GM21528 (cell line): ENCODE measurements around the gene TMEM45B.
"Not testable (repeated sequence)": the region's sequence is repeated elsewhere in the genome, so short reads cannot be mapped to it uniquely, and the experiment has no call there.

ENCODE experiments used
- ATAC-seq: cut with Tn5 transposase; IDR thresholded peaks from one replicate; pipeline ENCODE4 v1.9.1; 2021; ENCODE audit warnings: mild to moderate bottlenecking, moderate library complexity; ENCODE audit not compliant: unreplicated experiment, low FRiP score

The TMEM45B gene

GRCh38 chr11:129849447-129850130 lies 33.9 kb downstream of the TMEM45B start:
- ATAC-seq: no peak

DNA sequence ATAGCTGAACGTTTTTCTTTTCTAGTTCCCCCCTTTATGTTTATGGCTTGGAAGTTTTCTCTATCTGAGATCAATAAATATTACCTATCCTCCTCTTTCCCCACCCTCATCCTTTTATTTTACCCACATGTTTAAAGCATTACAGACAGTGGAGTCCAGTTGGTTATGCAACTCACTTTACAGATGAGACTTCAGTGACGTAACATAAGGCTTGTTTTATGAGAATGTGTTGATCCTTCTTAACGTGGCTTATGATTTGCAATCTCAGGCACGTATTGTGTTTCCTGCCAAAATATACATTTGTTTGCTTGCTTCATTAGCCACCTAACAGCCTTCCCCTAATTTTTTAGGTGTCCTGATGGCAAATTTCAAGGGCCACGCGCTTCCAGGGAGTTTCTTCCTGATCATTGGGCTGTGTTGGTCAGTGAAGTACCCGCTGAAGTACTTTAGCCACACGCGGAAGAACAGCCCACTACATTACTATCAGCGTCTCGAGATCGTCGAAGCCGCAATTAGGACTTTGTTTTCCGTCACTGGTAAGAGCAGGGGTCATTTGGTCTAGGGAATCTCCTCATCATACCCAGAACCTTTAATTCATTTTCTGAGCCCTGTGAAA lies 36.6 kb downstream of the TMEM45B start:
- ATAC-seq: no peak

DNA sequence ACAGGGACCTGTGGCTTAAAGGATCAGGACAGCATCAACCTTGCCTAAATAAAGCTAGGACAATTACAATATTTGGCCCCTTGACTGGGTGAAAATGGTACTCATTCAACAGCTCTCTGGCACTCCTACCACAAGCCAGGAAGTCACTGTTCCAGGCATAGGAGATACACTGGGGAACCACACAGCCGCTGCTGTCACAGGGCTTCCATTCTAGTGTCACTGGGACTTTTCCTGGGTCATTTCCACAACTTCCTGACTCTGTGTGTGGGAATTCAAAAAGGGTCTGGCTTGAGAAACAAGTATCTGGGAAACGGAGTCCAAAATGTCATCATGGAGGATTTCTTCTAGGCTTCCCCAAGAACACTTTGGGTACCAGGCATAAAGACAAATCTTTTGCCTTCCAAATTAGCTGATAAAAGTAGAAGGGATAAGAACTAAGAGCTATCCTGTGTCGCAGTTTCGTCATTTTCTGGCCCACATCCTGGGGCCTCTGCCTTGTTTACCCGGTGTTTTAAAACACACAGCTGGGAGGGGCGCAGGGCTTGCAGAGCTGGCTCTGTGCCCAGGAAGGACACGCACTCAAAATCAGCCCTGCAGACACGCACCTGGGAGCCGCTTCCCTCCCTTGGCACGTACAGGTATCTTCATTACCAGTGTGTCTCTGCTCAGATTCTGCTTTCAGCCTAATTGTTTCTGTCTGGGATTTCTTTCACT lies 38.0 kb downstream of the TMEM45B start:
- no peak for ATAC-seq

DNA sequence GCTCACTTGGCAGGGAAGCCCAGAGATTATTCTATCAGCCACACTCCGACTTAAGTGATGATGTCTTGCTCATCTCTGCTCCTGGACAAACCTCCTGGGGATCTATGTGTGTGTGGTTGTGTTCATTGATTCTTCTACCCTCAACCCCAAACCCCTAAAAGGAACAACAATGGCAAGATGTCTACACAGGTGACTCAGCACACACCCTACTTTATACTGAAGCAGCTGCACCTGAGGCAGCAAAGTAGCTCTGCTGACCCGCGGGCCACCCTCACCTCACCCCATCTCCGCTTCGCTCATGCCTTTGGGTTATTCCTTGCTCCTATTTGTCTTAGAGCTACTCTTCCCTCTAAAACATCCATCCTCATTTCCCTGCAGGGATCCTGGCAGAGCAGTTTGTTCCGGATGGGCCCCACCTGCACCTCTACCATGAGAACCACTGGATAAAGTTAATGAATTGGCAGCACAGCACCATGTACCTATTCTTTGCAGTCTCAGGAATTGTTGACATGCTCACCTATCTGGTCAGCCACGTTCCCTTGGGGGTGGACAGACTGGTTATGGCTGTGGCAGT lies 38.7 kb downstream of the TMEM45B start:
- no peak for ATAC-seq

- ATAC-seq: no peak
These were observed 39.4 kb downstream of the TMEM45B start for GRCh38 chr11:129855086-129855485.

DNA sequence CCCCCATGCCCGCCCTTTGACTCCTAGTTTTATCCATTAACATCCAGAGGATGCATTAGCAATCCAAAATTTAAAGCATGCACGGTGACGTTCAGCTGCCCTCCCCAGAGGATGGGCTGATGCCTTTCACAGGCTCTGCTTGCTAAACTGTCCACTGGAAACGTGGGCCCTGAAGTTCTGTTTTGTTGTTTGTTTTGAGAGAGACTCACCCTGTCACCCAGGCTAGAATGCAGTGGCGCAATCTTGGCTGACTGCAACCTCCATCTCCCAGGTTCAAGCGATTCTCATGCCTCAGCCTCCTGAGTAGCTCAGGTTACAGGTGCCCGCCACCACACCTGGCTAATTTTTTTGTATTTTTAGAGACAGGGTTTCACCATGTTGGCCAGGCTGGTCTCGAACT lies 40.4 kb downstream of the TMEM45B start:
- no peak for ATAC-seq

- no peak for ATAC-seq
These were observed 46.3 kb downstream of the TMEM45B start for GRCh38 chr11:129861702-129862522.

GRCh38 chr11:129864811-129865210 lies 49.2 kb downstream of the TMEM45B start:
- no peak for ATAC-seq

DNA sequence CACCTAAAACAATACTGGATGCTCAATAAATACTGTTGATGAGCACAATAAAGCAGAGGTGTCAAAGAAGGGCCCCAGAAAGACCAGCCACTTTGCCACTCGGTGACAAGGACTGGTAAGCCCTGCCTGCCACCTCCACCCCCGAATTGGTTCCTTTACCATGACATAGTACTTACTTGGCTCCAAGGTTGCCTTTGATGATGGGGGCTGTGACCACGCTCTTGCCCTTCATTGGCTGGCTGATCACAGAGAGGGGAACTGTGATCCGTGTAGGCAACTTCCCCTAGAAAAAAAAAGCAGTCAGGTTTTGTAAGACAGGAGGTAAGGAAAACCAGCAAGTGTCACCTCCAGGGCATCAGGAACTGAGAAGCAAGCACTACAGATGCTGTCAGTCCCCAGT lies 50.1 kb downstream of the TMEM45B start:
- ATAC-seq: no peak

DNA sequence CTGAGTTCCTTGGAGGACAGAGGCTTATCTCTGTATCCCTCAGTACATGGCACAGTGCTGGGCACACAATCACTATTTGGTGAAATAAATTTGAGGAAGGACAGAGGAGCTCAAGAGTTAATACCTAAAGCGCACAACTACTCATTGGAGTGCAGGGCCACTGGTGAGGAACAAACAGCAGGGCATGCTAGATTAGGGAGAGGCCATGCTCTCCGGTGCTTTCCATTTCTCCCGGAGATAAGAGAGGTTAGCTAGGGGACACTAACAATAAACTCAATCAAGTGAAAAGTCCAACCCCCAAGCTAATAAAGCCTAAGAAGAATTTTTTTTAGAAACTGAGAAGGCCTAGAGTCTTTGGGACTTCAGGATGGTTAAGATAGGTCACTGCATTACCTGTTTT lies 50.7 kb downstream of the TMEM45B start:
- no peak for ATAC-seq

DNA sequence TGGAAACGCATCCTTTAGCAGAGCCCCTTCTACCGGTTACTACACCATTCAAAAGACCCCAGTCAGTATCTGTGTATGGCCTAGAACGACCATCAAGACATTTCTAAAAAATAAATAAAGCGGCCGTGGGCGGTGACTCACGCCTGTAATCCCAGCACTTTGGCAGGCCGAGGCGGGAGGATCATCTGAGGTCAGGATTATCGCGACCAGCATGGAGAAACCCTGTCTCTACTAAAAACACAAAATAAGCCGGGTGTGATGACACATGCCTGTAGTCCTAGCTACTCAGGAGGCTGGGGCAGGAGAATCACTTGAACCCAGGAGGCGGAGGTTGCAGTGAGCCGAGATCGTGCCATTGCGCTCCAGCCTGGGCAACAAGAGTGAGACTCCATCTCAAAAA lies 53.0 kb downstream of the TMEM45B start:
- not testable (repeated sequence) for ATAC-seq

GRCh38 chr11:129871914-129872313 lies 56.3 kb downstream of the TMEM45B start:
- no peak for ATAC-seq

DNA sequence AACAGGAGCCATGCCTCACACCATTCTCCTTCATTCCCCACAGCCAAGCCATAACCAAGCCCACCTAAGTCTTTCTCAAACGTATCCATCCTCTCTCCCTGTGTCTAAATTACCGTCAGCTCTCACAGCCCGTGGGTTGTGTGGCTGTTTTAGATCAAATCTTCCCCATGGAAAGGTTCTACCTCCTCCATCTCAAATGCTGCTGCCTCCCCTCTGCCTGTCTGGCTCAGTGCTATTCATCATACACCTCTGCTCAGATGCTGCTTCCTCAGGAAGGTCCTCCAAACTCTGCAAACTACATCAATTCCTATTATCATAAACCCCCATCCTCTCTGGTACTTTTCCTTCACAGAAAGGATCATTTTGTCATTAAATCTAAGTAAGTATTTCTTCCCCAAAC lies 64.7 kb downstream of the TMEM45B start:
- ATAC-seq: no peak

DNA sequence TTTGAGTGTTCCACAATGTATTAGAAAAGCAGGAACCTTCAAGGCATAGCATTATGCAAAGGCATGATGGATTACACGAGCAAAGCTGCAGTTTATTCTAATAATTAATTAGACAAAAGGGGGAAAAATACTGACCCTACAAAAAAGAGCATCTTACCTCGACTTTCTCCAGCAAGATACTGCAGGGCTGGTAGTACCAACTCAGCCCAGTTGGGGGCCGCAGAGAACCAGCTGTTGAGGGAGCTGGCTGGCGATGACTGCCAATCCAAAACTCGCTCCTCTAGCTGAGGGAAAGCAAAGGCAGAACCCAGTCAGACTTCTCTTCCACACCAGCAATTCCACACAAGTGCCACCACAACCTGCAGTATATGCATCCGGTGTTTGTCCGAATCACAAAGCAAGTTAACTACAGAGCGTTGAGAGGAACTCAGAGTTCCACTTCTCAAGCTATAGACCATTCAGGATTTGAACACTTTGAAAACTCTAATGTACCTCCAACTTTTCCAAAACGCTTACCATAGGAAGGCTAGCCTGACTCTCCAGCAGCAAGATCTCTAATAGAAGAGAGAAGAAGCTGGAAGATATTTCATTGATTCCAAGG lies 66.0 kb downstream of the TMEM45B start:
- no peak for ATAC-seq

DNA sequence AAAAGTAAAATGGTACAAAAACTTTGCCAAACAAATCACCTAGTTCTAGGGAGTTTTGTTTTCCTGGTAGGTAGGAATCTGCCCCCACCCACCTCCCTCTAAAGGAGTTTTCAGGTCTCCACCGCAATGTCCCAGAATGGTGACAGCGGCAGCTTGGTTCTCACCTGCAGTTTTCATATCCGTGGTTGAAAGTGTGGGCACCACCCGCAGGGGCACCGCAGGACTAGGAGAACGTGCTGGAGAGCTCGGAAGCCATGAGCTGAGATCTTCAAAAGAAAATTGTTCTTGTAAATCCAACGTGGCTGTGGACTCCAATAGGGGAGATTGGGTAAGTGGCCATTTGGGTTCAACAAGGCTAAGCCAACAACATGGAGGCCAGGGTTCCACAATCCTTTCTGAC lies 68.9 kb downstream of the TMEM45B start:
- ATAC-seq: no peak

- no peak for ATAC-seq
These were observed 69.7 kb downstream of the TMEM45B start for GRCh38 chr11:129885381-129885780.

DNA sequence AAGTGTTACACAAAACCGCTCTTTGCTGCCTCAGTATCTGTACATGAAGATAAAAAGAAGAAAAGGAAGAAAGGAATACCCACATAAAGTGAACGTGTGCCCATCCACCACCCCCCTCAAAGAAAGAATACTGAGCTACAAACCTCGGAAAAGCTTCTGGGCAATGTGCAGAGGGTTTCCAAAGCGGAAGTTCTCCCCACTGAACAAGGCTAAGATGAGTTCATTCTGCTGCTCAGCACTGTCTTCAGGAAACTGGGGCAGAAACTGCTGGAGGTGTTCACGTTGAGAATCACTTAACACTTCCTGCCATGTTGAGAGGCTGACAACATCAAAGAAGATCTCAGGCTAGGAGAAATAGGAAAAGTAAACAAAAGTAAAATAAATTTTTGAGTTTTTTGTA lies 72.8 kb downstream of the TMEM45B start:
- ATAC-seq: no peak

- peak; percentile 6 for ATAC-seq
These were observed 78.9 kb downstream of the TMEM45B start for GRCh38 chr11:129894278-129895125.
